ENCODE data around the gene CAMLG.

GRCh38 chr5:134724872-134725271 is 13.5 kb upstream of the CAMLG start:
- TF ChIP-seq CTCF (IDR thresholded peaks at IDR 0.05) (no peak), POLR2AphosphoS5 (IDR thresholded peaks at IDR 0.05) (no peak), POLR2A (IDR thresholded peaks at IDR 0.05) (no peak)

All from upper lobe of left lung (tissue), 4 donors.